Measurements from ENCODE around the gene RGS7.

Gene RGS7

DNA sequence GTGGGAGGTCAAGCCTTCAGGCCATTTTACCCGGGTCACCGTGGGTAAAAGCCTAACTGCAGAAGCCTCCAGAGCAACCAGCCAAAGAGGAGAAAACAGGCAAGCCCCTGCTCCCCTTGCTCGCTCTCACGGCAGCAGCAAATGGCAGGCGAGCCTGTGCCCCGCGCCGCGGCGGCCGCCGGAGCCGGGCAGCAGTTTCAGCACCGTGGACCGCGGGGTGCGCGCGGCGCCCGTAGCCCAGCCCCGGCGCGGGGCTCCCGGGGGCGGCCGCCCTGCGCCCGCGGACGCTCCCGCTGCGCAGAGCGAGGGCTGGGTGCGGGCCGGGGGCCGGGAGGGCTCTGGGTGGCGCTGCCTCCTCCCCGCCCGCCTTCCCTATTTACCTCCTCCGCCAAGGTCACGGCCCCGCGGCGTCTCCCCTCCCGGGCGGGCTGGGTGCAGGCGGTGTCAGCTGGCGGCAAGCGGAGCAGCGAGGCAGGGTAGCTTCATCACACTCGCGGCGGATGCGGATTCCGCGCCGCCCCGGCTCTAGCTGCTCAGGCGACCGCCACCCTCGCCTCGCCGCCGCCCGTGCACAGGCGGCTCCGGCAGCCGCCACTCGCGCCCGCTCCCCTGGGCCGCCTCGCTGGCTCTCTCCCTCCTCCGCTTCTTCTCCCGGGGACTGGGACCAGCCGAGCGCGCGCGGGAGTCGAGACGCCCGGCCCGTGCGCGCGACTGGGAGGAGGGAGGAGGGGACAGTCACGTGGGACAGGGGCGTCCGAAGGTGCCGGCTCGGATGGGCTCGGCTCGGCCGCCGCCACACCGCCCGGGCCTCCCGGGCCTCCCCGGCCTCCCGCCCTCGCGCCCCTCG, at the start of gene RGS7:
Gene RGS7 (minus strand): TSS at position 687 of the 847 bp plus-strand sequence.
- Histone ChIP-seq H3K4me3 (ENCODE audit: low read length in 2 of 2) (peak within 1 kb of the TSS; percentile 16 to 54), H3K9ac (ENCODE audit: low read depth in 1 of 2, low read length in 2 of 2) (no peak within 1 kb of the TSS), H3K27me3 (ENCODE audit: control insufficient read depth in 2 of 2, insufficient read depth in 2 of 2, low read length in 2 of 2) (peaks cover 7 to 22% of the 10 kb centered on the region in 2 donors), H3K9me3 (ENCODE audit: control insufficient read depth in 2 of 2, low read length in 2 of 2) (no peaks in the 10 kb centered on the region), H3K27ac (ENCODE audit: low read depth in 2 of 2, low read length in 2 of 2) (no peak within 1 kb of the TSS), H3K36me3 (ENCODE audit: control insufficient read depth in 2 of 2, insufficient read depth in 2 of 2, low read length in 2 of 2) (no peaks in the 10 kb centered on the region), H3K4me1 (ENCODE audit: control insufficient read depth in 2 of 2, insufficient read depth in 2 of 2, low read length in 2 of 2) (no peaks in the 10 kb centered on the region)

DNA sequence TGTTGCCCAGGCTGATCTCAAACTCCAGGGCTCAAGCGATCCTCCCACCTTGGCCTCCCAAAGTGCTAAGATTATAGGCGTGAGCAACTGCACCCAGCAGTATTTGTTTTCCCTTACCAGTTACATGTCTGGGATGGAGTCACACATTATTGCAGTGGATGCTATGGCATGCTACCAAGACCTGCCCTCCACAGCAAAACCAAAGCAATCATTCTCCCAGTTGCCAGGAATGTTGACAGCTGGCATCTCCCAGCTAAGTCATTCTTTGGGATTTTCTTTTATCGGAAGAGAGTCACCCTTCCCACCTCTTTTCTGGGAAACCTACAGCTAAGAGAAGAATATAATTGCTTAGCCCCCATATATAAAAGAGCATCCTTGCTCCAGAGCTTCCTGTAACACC, 49.4 kb upstream of the RGS7 start:
- Histone ChIP-seq H3K27me3 (ENCODE audit: control insufficient read depth in 2 of 2, insufficient read depth in 2 of 2, low read length in 2 of 2) (no peaks in the 10 kb centered on the region), H3K36me3 (ENCODE audit: control insufficient read depth in 2 of 2, insufficient read depth in 2 of 2, low read length in 2 of 2) (no peaks in the 10 kb centered on the region), H3K27ac (ENCODE audit: low read depth in 2 of 2, low read length in 2 of 2) (no peak overlapping the region), H3K4me3 (ENCODE audit: low read length in 2 of 2) (no peak overlapping the region), H3K4me1 (ENCODE audit: control insufficient read depth in 2 of 2, insufficient read depth in 2 of 2, low read length in 2 of 2) (no peaks in the 10 kb centered on the region), H3K9ac (ENCODE audit: low read depth in 1 of 2, low read length in 2 of 2) (no peak overlapping the region), H3K9me3 (ENCODE audit: control insufficient read depth in 2 of 2, low read length in 2 of 2) (no peaks in the 10 kb centered on the region)

DNA sequence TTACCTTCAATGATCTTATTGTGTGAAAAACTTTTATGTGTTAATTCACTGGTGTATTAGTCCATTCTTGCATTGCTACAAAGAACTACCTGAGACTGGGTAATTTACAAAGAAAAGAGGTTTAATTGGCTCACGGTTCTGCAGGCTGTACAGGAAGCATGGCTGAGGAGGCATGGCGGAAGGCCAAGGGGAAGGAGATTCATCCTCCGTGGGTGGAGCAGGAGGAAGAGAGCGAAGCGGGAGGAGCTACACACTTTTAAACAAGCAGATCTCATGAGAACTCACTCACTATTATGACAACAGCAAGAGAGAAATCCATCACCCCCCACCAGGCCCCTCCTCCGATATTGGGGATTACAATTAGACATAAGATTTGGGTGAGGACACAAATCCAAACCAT, 44.2 kb upstream of the RGS7 start:
- H3K9me3 ChIP-seq (ENCODE audit: control insufficient read depth in 2 of 2, low read length in 2 of 2): no peaks in the 10 kb centered on the region
- no peaks in the 10 kb centered on the region for H3K36me3 ChIP-seq (ENCODE audit: control insufficient read depth in 2 of 2, insufficient read depth in 2 of 2, low read length in 2 of 2)
- no peaks in the 10 kb centered on the region for H3K4me1 ChIP-seq (ENCODE audit: control insufficient read depth in 2 of 2, insufficient read depth in 2 of 2, low read length in 2 of 2)
- no peak overlapping the region for H3K27ac ChIP-seq (ENCODE audit: low read depth in 2 of 2, low read length in 2 of 2)
- no peak overlapping the region for H3K9ac ChIP-seq (ENCODE audit: low read depth in 1 of 2, low read length in 2 of 2)
- H3K27me3 ChIP-seq (ENCODE audit: control insufficient read depth in 2 of 2, insufficient read depth in 2 of 2, low read length in 2 of 2): no peaks in the 10 kb centered on the region
- H3K4me3 ChIP-seq (ENCODE audit: low read length in 2 of 2): no peak overlapping the region

DNA sequence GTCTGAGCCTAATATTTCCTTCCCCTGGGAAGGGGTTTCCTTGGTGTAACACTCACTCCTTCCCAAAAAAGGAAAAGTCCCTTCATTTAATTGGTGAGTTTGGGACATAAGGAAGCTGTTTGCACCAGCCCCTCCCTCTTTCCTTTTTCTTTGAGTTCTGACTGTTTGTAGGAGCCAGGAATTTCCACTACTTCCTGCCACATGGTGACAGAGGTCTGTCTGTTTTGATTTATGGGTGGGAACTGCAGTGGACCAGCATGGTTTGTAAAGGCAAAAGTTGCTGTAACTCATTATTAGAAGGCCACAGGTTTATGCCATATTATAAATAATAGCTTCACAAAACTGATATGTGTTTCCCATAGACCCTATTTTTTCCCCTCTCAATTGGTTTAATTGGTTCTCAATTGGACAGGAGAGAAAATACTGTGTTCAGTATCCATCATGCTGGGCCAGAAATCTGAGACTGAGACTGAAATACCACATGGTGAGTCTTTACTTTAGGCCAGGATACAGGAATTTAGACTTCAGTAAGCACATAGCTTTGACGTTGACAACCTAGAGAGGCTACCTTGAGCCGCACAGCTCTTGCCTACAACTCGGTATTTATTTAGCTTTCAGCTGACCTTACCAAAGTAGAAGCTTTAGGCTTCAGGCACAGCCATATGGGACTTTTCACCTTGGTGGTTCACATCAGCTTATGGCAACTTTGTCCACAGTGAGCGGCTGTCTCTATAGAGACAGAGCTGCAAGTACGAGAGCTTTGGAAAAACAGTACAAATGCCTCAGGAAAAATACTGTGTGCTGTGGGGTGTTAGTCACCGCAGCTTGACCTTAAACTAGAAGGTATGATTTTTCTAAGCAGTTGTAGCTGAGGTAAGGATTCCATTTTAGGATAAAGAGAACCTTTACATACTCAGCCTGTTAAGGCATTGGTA, 40.0 kb upstream of the RGS7 start:
- H3K27ac ChIP-seq (ENCODE audit: low read depth in 2 of 2, low read length in 2 of 2): no peak overlapping the region
- no peak overlapping the region for H3K9ac ChIP-seq (ENCODE audit: low read depth in 1 of 2, low read length in 2 of 2)
- no peak overlapping the region for H3K4me3 ChIP-seq (ENCODE audit: low read length in 2 of 2)
- no peaks in the 10 kb centered on the region for H3K4me1 ChIP-seq (ENCODE audit: control insufficient read depth in 2 of 2, insufficient read depth in 2 of 2, low read length in 2 of 2)
- H3K36me3 ChIP-seq (ENCODE audit: control insufficient read depth in 2 of 2, insufficient read depth in 2 of 2, low read length in 2 of 2): no peaks in the 10 kb centered on the region
- no peaks in the 10 kb centered on the region for H3K9me3 ChIP-seq (ENCODE audit: control insufficient read depth in 2 of 2, low read length in 2 of 2)
- no peaks in the 10 kb centered on the region for H3K27me3 ChIP-seq (ENCODE audit: control insufficient read depth in 2 of 2, insufficient read depth in 2 of 2, low read length in 2 of 2)

DNA sequence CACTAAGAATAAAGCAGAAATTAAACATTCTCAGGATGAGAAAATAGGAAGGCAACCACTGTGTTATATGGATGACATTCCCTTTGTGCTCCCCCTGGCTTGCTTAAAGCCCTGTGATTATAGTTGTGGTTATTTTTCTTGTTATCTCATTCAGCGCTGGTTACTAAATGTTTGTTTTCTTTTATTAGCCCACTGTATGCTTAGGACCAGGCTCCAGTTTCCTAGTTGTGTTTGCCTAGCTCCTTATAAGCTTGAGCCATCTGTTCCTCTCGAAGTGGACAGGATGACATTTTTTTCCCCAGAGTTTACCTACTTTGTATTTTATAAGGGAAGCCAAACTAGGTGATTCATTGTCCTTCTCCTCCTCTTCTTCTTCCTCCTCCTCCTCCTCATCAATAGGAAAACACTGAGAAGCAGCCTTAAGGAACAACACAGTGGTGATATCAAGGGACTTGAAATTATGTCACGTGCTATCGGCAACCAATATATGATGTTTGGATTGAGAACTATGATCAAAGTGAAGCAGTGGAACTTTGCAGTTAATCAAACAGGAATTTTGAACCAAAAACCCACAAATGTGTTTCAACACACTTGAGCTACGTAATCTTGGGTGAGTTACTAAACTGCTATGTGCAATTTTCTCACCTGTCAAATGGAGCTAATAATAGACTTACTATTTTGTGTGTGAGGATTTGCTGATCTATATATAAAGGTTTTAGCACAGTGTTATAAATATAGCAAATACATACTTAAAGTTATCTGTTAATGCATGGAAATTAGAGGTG, 35.1 kb upstream of the RGS7 start:
- H3K4me3 ChIP-seq (ENCODE audit: low read length in 2 of 2): no peak overlapping the region
- H3K4me1 ChIP-seq (ENCODE audit: control insufficient read depth in 2 of 2, insufficient read depth in 2 of 2, low read length in 2 of 2): no peaks in the 10 kb centered on the region
- no peak overlapping the region for H3K9ac ChIP-seq (ENCODE audit: low read depth in 1 of 2, low read length in 2 of 2)
- no peak overlapping the region for H3K27ac ChIP-seq (ENCODE audit: low read depth in 2 of 2, low read length in 2 of 2)
- H3K9me3 ChIP-seq (ENCODE audit: control insufficient read depth in 2 of 2, low read length in 2 of 2): no peaks in the 10 kb centered on the region
- no peaks in the 10 kb centered on the region for H3K36me3 ChIP-seq (ENCODE audit: control insufficient read depth in 2 of 2, insufficient read depth in 2 of 2, low read length in 2 of 2)
- H3K27me3 ChIP-seq (ENCODE audit: control insufficient read depth in 2 of 2, insufficient read depth in 2 of 2, low read length in 2 of 2): no peaks in the 10 kb centered on the region

DNA sequence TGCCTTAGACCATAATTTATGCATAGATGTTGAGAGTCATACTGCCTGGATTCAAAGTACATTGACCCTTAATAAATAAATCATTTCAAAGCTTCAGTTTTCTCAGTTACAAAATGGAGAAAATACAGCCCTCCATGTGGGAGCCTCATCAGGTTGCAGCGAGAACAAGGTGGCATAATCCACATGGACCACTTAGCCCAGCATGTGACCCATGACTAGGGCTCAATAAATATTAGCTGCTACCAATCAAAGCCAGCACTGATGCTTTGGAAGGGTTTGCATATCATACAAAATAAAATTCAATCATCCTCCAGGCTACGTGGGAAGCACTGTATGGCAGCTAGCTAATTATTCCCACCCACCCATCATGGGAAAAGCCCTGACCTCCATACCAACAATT, 33.5 kb upstream of the RGS7 start:
- Histone ChIP-seq H3K9me3 (ENCODE audit: control insufficient read depth in 2 of 2, low read length in 2 of 2) (no peaks in the 10 kb centered on the region), H3K27me3 (ENCODE audit: control insufficient read depth in 2 of 2, insufficient read depth in 2 of 2, low read length in 2 of 2) (no peaks in the 10 kb centered on the region), H3K4me3 (ENCODE audit: low read length in 2 of 2) (no peak overlapping the region), H3K4me1 (ENCODE audit: control insufficient read depth in 2 of 2, insufficient read depth in 2 of 2, low read length in 2 of 2) (no peaks in the 10 kb centered on the region), H3K27ac (ENCODE audit: low read depth in 2 of 2, low read length in 2 of 2) (no peak overlapping the region), H3K9ac (ENCODE audit: low read depth in 1 of 2, low read length in 2 of 2) (no peak overlapping the region), H3K36me3 (ENCODE audit: control insufficient read depth in 2 of 2, insufficient read depth in 2 of 2, low read length in 2 of 2) (no peaks in the 10 kb centered on the region)

- Histone ChIP-seq H3K4me3 (ENCODE audit: low read length in 2 of 2) (no peak overlapping the region), H3K9me3 (ENCODE audit: control insufficient read depth in 2 of 2, low read length in 2 of 2) (no peaks in the 10 kb centered on the region), H3K27ac (ENCODE audit: low read depth in 2 of 2, low read length in 2 of 2) (no peak overlapping the region)
Observed at GRCh38 chr1:241389400-241389799, 32.4 kb upstream of the RGS7 start.

GRCh38 chr1:241387216-241387615, 30.2 kb upstream of the RGS7 start:
- H3K36me3 ChIP-seq (ENCODE audit: control insufficient read depth in 2 of 2, insufficient read depth in 2 of 2, low read length in 2 of 2): no peaks in the 10 kb centered on the region
- H3K27ac ChIP-seq (ENCODE audit: low read depth in 2 of 2, low read length in 2 of 2): no peak overlapping the region
- no peak overlapping the region for H3K9ac ChIP-seq (ENCODE audit: low read depth in 1 of 2, low read length in 2 of 2)
- no peak overlapping the region for H3K4me3 ChIP-seq (ENCODE audit: low read length in 2 of 2)
- H3K9me3 ChIP-seq (ENCODE audit: control insufficient read depth in 2 of 2, low read length in 2 of 2): no peaks in the 10 kb centered on the region
- H3K4me1 ChIP-seq (ENCODE audit: control insufficient read depth in 2 of 2, insufficient read depth in 2 of 2, low read length in 2 of 2): no peaks in the 10 kb centered on the region
- no peaks in the 10 kb centered on the region for H3K27me3 ChIP-seq (ENCODE audit: control insufficient read depth in 2 of 2, insufficient read depth in 2 of 2, low read length in 2 of 2)

More at GRCh38 chr1:241389400-241389799, 32.4 kb upstream of the RGS7 start:
- Histone ChIP-seq H3K4me1 (ENCODE audit: control insufficient read depth in 2 of 2, insufficient read depth in 2 of 2, low read length in 2 of 2) (no peaks in the 10 kb centered on the region), H3K36me3 (ENCODE audit: control insufficient read depth in 2 of 2, insufficient read depth in 2 of 2, low read length in 2 of 2) (no peaks in the 10 kb centered on the region), H3K9ac (ENCODE audit: low read depth in 1 of 2, low read length in 2 of 2) (no peak overlapping the region), H3K27me3 (ENCODE audit: control insufficient read depth in 2 of 2, insufficient read depth in 2 of 2, low read length in 2 of 2) (no peaks in the 10 kb centered on the region)

DNA sequence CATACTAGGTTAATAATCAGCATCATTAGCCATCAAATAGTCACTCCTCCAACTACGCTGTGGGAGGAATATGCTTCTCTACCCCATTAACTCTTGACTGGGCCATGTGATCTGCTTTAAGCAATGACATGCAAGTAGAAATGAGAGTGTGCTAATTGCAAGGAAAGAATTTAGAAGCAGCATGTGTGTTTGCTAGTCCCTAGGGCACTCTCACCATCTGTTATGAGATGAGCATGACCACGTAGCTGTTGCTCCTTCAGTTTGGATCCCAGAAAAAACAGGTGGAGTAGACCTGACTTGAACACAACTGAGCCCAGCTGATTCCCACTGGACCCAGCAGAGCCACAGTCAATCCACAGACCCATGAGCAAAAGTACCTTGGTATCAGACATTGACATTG, 19.7 kb upstream of the RGS7 start:
- H3K4me3 ChIP-seq (ENCODE audit: low read length in 2 of 2): no peak overlapping the region
- no peaks in the 10 kb centered on the region for H3K4me1 ChIP-seq (ENCODE audit: control insufficient read depth in 2 of 2, insufficient read depth in 2 of 2, low read length in 2 of 2)
- H3K36me3 ChIP-seq (ENCODE audit: control insufficient read depth in 2 of 2, insufficient read depth in 2 of 2, low read length in 2 of 2): no peaks in the 10 kb centered on the region
- H3K27ac ChIP-seq (ENCODE audit: low read depth in 2 of 2, low read length in 2 of 2): no peak overlapping the region
- H3K9ac ChIP-seq (ENCODE audit: low read depth in 1 of 2, low read length in 2 of 2): no peak overlapping the region
- no peaks in the 10 kb centered on the region for H3K9me3 ChIP-seq (ENCODE audit: control insufficient read depth in 2 of 2, low read length in 2 of 2)
- no peaks in the 10 kb centered on the region for H3K27me3 ChIP-seq (ENCODE audit: control insufficient read depth in 2 of 2, insufficient read depth in 2 of 2, low read length in 2 of 2)

Measured in mucosa of rectum (tissue), 2 donors.